ENCODE results near the gene CHD1L. TPM values are rescaled to one million over a fixed set of nuclear protein-coding genes. Genes with fewer than 3 reads are reported as not detected.

Gene CHD1L
- total RNA-seq, 2 experiments from 2014 or later: 22.0 to 22.8 TPM

DNA sequence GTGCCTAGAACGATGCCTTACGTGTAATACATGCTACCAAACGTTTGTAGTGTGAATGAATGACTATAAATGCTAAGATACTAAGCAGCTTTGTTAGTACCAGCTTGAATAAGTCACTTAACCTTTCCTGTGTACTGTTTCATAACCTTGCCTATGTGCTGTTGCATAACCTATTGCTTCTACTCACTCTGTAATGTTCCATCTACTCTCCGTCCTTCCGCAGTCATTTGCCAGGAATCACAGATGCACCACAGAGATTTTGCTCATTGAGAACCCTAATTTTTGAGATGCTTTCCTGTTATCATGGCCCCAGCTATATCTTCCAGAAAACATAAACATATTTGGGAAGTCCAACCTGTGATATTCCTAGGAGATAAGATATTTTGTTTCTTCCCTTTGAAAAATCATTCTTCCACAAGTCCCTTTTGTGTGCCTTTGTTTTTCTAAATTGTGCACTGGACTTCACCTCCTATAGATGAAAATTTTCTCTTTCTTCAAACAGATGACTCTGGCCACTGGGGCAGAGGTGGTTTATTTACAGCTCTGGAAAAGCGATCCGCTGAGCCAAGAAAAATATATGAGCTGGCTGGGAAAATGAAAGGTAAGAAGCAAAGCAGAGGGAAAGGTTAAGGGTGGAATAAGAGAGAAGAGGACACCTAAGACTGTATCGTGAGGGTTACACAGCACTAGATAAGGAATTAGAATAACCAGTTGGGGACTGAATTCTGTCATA lies 44.8 kb downstream of the CHD1L start:
- no peaks in the 10 kb centered on the region for H3K9me3 ChIP-seq (ENCODE audit: control insufficient read depth in 1 of 2, insufficient read depth in 1 of 2, low read length in 2 of 2)
- Mint-ChIP-seq H3K4me1 (ENCODE audit: low read depth) (no peaks in the 10 kb centered on the region), H3K9me3 (no peaks in the 10 kb centered on the region), H3K27ac (no peak overlapping the region), H3K27me3 (no peaks in the 10 kb centered on the region), H3K36me3 (ENCODE audit: low read depth) (peaks cover 99% of the 10 kb centered on the region), H3K4me3 (no peak overlapping the region)
- ChIA-PET POLR2A (no interaction called here), CTCF (interaction anchor here (1.0 to 1.5 kb wide), 2 partner anchors 11 to 14 kb away, joined by 3 to 4 read pairs; no protein-coding TSS in a partner anchor)
- intact Hi-C loops (cut with DNase I, micrococcal nuclease): no loop called here
- ATAC-seq (ENCODE audit: poor library complexity) (no peak), DNase-seq (no peak)
- no peaks in the 10 kb centered on the region for H3K4me1 ChIP-seq (ENCODE audit: insufficient read depth, low read length)
- TF ChIP-seq CTCF (IDR thresholded peaks at IDR 0.05): no peak
- H3K27me3 ChIP-seq (ENCODE audit: control insufficient read depth in 1 of 2, insufficient read depth in 2 of 2, low read length in 2 of 2): no peaks in the 10 kb centered on the region
- no peak overlapping the region for H3K27ac ChIP-seq (ENCODE audit: low read depth in 1 of 2, low read length in 2 of 2)
- H3K4me3 ChIP-seq (ENCODE audit: low read length): no peak overlapping the region
- peaks cover 84% of the 10 kb centered on the region for H3K36me3 ChIP-seq (ENCODE audit: insufficient read depth, low read length)

- Mint-ChIP-seq H3K27ac (no peak overlapping the region), H3K4me3 (no peak overlapping the region), H3K27me3 (no peaks in the 10 kb centered on the region), H3K36me3 (ENCODE audit: low read depth) (peaks cover 99% of the 10 kb centered on the region), H3K4me1 (ENCODE audit: low read depth) (no peaks in the 10 kb centered on the region), H3K9me3 (no peaks in the 10 kb centered on the region)
- POLR2A ChIA-PET: no interaction called here
- Histone ChIP-seq H3K27ac (ENCODE audit: low read depth in 1 of 2, low read length in 2 of 2) (no peak overlapping the region), H3K4me1 (ENCODE audit: insufficient read depth, low read length) (no peaks in the 10 kb centered on the region), H3K9me3 (ENCODE audit: control insufficient read depth in 1 of 2, insufficient read depth in 1 of 2, low read length in 2 of 2) (no peaks in the 10 kb centered on the region), H3K4me3 (ENCODE audit: low read length) (no peak overlapping the region), H3K36me3 (ENCODE audit: insufficient read depth, low read length) (peaks cover 83% of the 10 kb centered on the region), H3K27me3 (ENCODE audit: control insufficient read depth in 1 of 2, insufficient read depth in 2 of 2, low read length in 2 of 2) (no peaks in the 10 kb centered on the region)
- DNase-seq (no peak), ATAC-seq (ENCODE audit: poor library complexity) (no peak)
- CTCF ChIA-PET: no interaction called here
- intact Hi-C loops (cut with DNase I, micrococcal nuclease): no loop called here
- TF ChIP-seq CTCF (IDR thresholded peaks at IDR 0.05): no peak
These were observed 49.5 kb downstream of the CHD1L start for GRCh38 chr1:147292012-147292411.

DNA sequence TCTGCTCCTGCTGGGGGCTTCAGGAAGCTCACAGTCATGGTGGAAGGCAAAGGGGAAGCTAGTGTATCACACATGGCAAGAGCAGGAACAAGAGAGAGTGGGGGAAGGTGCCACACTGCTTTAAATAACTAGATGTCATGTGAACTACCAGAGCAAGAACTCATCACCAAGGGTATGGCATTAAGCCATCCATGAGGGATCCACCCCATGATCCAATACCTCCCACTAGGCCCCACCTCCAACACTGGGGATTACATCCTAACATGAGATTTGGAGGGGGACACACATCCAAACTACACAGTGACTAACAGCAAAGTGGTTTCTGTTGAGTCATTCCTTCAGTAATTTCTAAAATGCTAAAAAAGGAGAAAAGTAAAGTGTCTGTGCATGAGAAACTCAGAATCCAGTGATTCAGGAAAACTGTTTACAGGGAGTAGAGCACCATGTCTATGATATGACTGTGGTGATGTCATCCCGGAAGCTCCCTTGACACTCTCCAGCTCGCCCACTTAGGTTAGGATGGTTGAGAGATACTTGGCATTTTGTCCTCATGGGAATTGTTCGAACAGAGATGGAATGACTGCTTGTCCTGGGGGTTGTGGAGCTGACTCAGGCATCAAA lies 50.3 kb downstream of the CHD1L start:
- Histone ChIP-seq H3K4me3 (ENCODE audit: low read length) (no peak overlapping the region), H3K9me3 (ENCODE audit: control insufficient read depth in 1 of 2, insufficient read depth in 1 of 2, low read length in 2 of 2) (no peaks in the 10 kb centered on the region), H3K27ac (ENCODE audit: low read depth in 1 of 2, low read length in 2 of 2) (no peak overlapping the region), H3K36me3 (ENCODE audit: insufficient read depth, low read length) (peaks cover 76% of the 10 kb centered on the region), H3K27me3 (ENCODE audit: control insufficient read depth in 1 of 2, insufficient read depth in 2 of 2, low read length in 2 of 2) (no peaks in the 10 kb centered on the region), H3K4me1 (ENCODE audit: insufficient read depth, low read length) (no peaks in the 10 kb centered on the region)
- ATAC-seq (ENCODE audit: poor library complexity) (no peak), DNase-seq (no peak)
- CTCF ChIA-PET: no interaction called here
- H3K27me3 Mint-ChIP-seq: no peaks in the 10 kb centered on the region
- H3K4me1 Mint-ChIP-seq (ENCODE audit: low read depth): no peaks in the 10 kb centered on the region
- no peak overlapping the region for H3K27ac Mint-ChIP-seq
- POLR2A ChIA-PET: no interaction called here
- intact Hi-C loops (cut with DNase I, micrococcal nuclease): no loop called here
- TF ChIP-seq CTCF (IDR thresholded peaks at IDR 0.05): no peak
- peaks cover 99% of the 10 kb centered on the region for H3K36me3 Mint-ChIP-seq (ENCODE audit: low read depth)
- no peak overlapping the region for H3K4me3 Mint-ChIP-seq
- no peaks in the 10 kb centered on the region for H3K9me3 Mint-ChIP-seq

All from CD4-positive, alpha-beta T cell (primary cell).